H1 (cell line): ENCODE results near the gene SPACA9. TPM values are rescaled to one million over a fixed set of nuclear protein-coding genes. Genes with fewer than 3 reads are reported as not detected.
A peak's percentile ranks its signal among the peaks of the same experiment; 100 is the strongest.

ENCODE experiments used
- ASH2L ChIP-seq: fragments of 200-600, 300-600 bp; sonication (generic); IDR thresholded peaks from one replicate; pipeline ENCODE4 v1.7.1; 2017; ENCODE audit warnings: low read length
- CBX8 ChIP-seq: fragments of 300-800, 300-1000 bp; sonication (generic); IDR thresholded peaks from 2 replicates; pipeline ENCODE4 v1.7.1; 2016; ENCODE audit warnings: low read depth, low read length, borderline replicate concordance
- EP300 ChIP-seq, 2 experiments: IDR thresholded peaks; 1 replicate in 1 of 2; 2 replicates in 1 of 2; pipeline ENCODE4 v1.6.1; 2011 to 2012; ENCODE audit warnings: low read depth in 2 of 2, low read length in 2 of 2, mild to moderate bottlenecking in 2 of 2, borderline replicate concordance in 1 of 2, inconsistent platforms in 1 of 2, moderate library complexity in 1 of 2
- HDAC2 ChIP-seq, 2 experiments: fragments of 300-600 bp in 1 of 2; sonication (generic) in 1 of 2; IDR thresholded peaks; 2 replicates each; pipeline ENCODE4 v1.6.1; 2011 to 2012; ENCODE audit warnings: low read depth in 2 of 2, low read length in 2 of 2, mild to moderate bottlenecking in 2 of 2, moderate library complexity in 2 of 2, borderline replicate concordance in 1 of 2, inconsistent platforms in 1 of 2
- KDM1A ChIP-seq: fragments of 200-600, 300-600 bp; sonication (generic); IDR thresholded peaks from 2 replicates; pipeline ENCODE4 v1.7.1; 2016; ENCODE audit warnings: mild to moderate bottlenecking, low read length, borderline replicate concordance
- KDM4A ChIP-seq: IDR thresholded peaks from one replicate; pipeline ENCODE4 v1.7.1; 2012; ENCODE audit warnings: low read depth, mild to moderate bottlenecking, moderate library complexity, low read length, inconsistent platforms; ENCODE audit not compliant: severe bottlenecking
- PHF8 ChIP-seq: fragments of 200-600 bp; sonication (generic); conservative IDR thresholded peaks from 2 replicates; pipeline ENCODE4 v1.7.1; 2012; ENCODE audit warnings: low read depth, mild to moderate bottlenecking, inconsistent platforms, low read length, moderate library complexity
- RBBP5 ChIP-seq: IDR thresholded peaks from 2 replicates; pipeline ENCODE4 v1.7.1; 2012; ENCODE audit warnings: low read depth, mild to moderate bottlenecking, inconsistent platforms, low read length, moderate library complexity, borderline replicate concordance
- RNF2 ChIP-seq: fragments of 200-900, 300-1000 bp; sonication (generic); IDR thresholded peaks from 2 replicates; pipeline ENCODE4 v1.7.1; 2016; ENCODE audit warnings: borderline replicate concordance, low read depth, mild to moderate bottlenecking, antibody characterized with exemption, low read length; ENCODE audit not compliant: poor library complexity, severe bottlenecking; ENCODE audit errors: missing control alignments
- SAP30 ChIP-seq: fragments of 300-600 bp; sonication (generic); IDR thresholded peaks from 2 replicates; pipeline ENCODE4 v1.7.1; 2012; ENCODE audit warnings: low read length, moderate library complexity, mild to moderate bottlenecking, inconsistent platforms; ENCODE audit not compliant: insufficient read depth, insufficient replicate concordance
- SIX5 ChIP-seq: IDR thresholded peaks from 2 replicates; pipeline ENCODE4 v1.6.1; 2011; ENCODE audit warnings: mild to moderate bottlenecking, low read depth, low read length
- SP1 ChIP-seq: IDR thresholded peaks from 2 replicates; pipeline ENCODE4 v1.6.1; 2011; ENCODE audit warnings: low read depth, low read length
- SP4 ChIP-seq: IDR thresholded peaks from 2 replicates; pipeline ENCODE4 v1.6.1; 2012; ENCODE audit warnings: low read length, inconsistent platforms
- SUZ12 ChIP-seq: fragments of 200-600 bp; sonication (generic); IDR thresholded peaks from 2 replicates; pipeline ENCODE4 v1.6.1; 2012; ENCODE audit warnings: mild to moderate bottlenecking, inconsistent platforms, low read length, moderate library complexity, mixed read lengths
- TBP ChIP-seq: IDR thresholded peaks from 2 replicates; pipeline ENCODE4 v1.6.1; 2011; ENCODE audit warnings: low read depth, low read length, improper control_type of control experiment
- TCF12 ChIP-seq: IDR thresholded peaks from 2 replicates; pipeline ENCODE4 v1.6.1; 2011; ENCODE audit warnings: low read depth, mild to moderate bottlenecking, low read length
- TEAD4 ChIP-seq: IDR thresholded peaks from 2 replicates; pipeline ENCODE4 v1.6.1; 2012; ENCODE audit warnings: low read depth, low read length, inconsistent platforms, mixed read lengths
- YY1 ChIP-seq: IDR thresholded peaks from 2 replicates; pipeline ENCODE4 v1.6.1; 2011; ENCODE audit warnings: low read depth, mild to moderate bottlenecking, low read length
- polyA plus RNA-seq, 7 experiments: library from polyadenylated mRNA; depleted of rRNA in 3 of 7; stranded (reverse) in 5 of 7; unstranded in 2 of 7; fragments of >200 nt in 5 of 7; fragments of 200-250 nt in 2 of 7; gene quantifications; 1 replicate in 5 of 7; 2 replicates in 1 of 7; 4 replicates in 1 of 7; pipeline versions ENCODE4 v1.2.1 to v1.2.3, GENCODE V29; 2011 to 2013; ENCODE audit warnings: missing spikeins in 2 of 7, mixed read lengths in 2 of 7
- total RNA-seq: library from RNA; stranded (reverse); fragmentation: NEBNext Ultra II Directional; extraction: Animal tissue kit (Norgen Biotek cat#: 25700); gene quantifications from 2 replicates; pipeline ENCODE4 v1.2.1, GENCODE V29; 2021
- TF ChIP-seq, protein P1 (sequence below): IDR thresholded peaks from 2 replicates; pipeline ENCODE4 v1.6.1; 2012; ENCODE audit warnings: low read length, inconsistent platforms

The SPACA9 gene
- total and polyA plus RNA-seq, 2 of the 8 experiments (the other 6 are each of a cell fraction or from before 2014, with no cell fraction given): 0.63 to 1.3 TPM

DNA sequence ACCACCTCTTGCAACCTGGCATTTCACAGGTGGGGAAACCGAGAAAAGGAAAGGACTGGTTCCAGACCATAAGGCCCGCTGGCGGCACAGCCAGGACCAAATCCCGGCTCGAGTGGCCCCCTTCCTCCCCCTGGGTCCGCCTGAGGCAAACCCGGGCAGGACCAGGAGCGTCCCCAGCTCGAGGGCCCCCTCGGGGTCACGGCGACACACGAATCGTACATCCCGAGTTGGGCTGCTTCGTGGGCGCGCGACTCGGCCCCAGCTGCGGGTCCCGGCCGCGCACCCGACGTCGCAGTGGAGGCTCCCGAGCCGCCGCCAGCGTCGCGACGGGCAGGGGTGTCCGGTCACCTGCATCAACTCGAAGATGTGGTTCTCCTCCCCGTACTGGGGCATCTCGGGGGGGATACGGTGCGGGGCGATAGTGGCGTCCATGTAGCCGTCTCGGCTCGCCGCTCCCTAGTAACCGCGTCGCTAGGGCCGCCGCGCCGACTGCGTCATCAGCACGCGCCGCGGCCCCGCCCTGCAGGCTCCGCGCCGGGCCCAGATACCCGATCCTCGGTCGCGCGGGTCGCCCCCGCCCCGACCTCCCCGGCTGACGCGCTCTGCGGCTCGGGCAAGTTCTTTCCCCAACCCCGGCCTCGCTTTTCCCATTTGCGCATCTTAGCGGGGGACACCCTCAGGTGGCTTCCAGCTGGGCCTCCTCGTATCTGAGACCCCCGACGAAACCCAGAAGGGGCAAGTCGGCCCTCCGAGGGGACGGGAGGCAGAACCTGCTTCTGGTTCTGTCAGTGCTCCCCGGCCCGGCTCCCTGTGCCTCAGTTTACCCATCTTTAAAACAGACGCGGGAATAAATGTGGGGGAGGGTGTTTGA is 639 bp upstream of the SPACA9 start, which contains the start of gene AK8 (continued):
- TF ChIP-seq KDM1A (peak; percentile 84; the same call in 1 of the 2 replicates), RBBP5 (peak; percentile 85; the same call in 1 of the 2 replicates), SAP30 (no peak), SUZ12 (no peak), RNF2 (no peak), TBP (no peak), SP4 (peak; percentile 56; the same call in 1 of the 2 replicates), SIX5 (no peak), YY1 (no peak), HDAC2 (IDR thresholded peaks at IDR 0.05; ENCODE audit: borderline replicate concordance in 1 of 2, low read depth in 2 of 2, low read length in 2 of 2) (0 out of 4 replicates have a peak, but pooled peaks of 1 of the 2 experiments have one; percentile 21), TCF12 (0 out of 2 replicates have a peak, but pooled peaks have one; percentile 30), SP1 (no peak), ASH2L (peak; percentile 98), TEAD4 (no peak), CBX8 (no peak), KDM4A (peak; percentile 100), EP300 (IDR thresholded peaks at IDR 0.05; ENCODE audit: borderline replicate concordance in 1 of 2, low read depth in 2 of 2, low read length in 2 of 2) (0 out of 3 replicates have a peak, but pooled peaks of 1 of the 2 experiments have one; percentile 17), PHF8 (peak; percentile 66)
- TF ChIP-seq, protein P1, sequence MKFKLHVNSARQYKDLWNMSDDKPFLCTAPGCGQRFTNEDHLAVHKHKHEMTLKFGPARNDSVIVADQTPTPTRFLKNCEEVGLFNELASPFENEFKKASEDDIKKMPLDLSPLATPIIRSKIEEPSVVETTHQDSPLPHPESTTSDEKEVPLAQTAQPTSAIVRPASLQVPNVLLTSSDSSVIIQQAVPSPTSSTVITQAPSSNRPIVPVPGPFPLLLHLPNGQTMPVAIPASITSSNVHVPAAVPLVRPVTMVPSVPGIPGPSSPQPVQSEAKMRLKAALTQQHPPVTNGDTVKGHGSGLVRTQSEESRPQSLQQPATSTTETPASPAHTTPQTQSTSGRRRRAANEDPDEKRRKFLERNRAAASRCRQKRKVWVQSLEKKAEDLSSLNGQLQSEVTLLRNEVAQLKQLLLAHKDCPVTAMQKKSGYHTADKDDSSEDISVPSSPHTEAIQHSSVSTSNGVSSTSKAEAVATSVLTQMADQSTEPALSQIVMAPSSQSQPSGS: no peak; the same call in 1 of the 2 replicates
